ENCODE measurements around the gene SPCS2. TPM values are rescaled to one million over a fixed set of nuclear protein-coding genes. Genes with fewer than 3 reads are reported as not detected.

SPCS2 gene
- polyA plus RNA-seq, 1 donor from 2014 or later = 84.7 TPM

DNA sequence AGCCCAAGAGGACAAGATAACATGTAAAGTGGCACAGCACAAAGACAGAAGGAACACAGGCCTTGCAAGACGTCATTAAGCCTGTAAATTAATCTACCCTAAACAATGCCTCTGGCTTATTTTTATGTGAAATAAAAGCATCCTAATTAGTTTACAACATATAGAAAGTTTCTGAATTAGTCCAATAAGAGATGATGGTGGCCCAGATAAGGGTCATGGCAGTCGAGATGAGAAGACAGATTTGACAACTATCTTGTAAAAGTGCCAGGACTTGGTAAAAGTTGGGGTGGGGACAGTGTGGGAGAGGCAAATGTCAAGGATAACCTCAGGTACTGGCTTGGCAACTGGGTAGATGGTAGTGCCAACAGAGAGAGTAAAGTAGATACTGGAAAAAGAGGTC is 13.8 kb upstream of the SPCS2 start:
- Histone ChIP-seq H3F3A (ENCODE audit: insufficient read depth, low read length, poor library complexity, severe bottlenecking) (no peaks in the 10 kb centered on the region), H4K20me1 (ENCODE audit: insufficient read depth) (no peaks in the 10 kb centered on the region), H3K4me2 (ENCODE audit: low read length) (no peak overlapping the region), H2AFZ (ENCODE audit: low read depth, low read length) (no peak overlapping the region), H3K4me3 (ENCODE audit: low read length) (no peak overlapping the region), H3K36me3 (ENCODE audit: insufficient read depth, low read length) (no peaks in the 10 kb centered on the region), H3K27ac (ENCODE audit: low read length) (no peak overlapping the region), H3K79me2 (replicated peaks; ENCODE audit: insufficient read depth, low read length) (no peaks in the 10 kb centered on the region), H3K9ac (ENCODE audit: low read length) (no peak overlapping the region), H3K9me2 (ENCODE audit: insufficient read depth, low read length) (no peaks in the 10 kb centered on the region), H3K9me3 (ENCODE audit: low read length) (no peaks in the 10 kb centered on the region), H3K27me3 (ENCODE audit: insufficient read depth, low read depth, low read length) (no peaks in the 10 kb centered on the region)
- TF ChIP-seq EZH2 (IDR thresholded peaks at IDR 0.05; ENCODE audit: borderline replicate concordance, insufficient read depth, low read length, poor library complexity, severe bottlenecking) = no peak
- no peak for TF ChIP-seq MXI1 (conservative IDR thresholded peaks at IDR 0.05; ENCODE audit: poor library complexity, severe bottlenecking)
- no peak for TF ChIP-seq RAD21 (conservative IDR thresholded peaks at IDR 0.05)
- TF ChIP-seq, protein P1, sequence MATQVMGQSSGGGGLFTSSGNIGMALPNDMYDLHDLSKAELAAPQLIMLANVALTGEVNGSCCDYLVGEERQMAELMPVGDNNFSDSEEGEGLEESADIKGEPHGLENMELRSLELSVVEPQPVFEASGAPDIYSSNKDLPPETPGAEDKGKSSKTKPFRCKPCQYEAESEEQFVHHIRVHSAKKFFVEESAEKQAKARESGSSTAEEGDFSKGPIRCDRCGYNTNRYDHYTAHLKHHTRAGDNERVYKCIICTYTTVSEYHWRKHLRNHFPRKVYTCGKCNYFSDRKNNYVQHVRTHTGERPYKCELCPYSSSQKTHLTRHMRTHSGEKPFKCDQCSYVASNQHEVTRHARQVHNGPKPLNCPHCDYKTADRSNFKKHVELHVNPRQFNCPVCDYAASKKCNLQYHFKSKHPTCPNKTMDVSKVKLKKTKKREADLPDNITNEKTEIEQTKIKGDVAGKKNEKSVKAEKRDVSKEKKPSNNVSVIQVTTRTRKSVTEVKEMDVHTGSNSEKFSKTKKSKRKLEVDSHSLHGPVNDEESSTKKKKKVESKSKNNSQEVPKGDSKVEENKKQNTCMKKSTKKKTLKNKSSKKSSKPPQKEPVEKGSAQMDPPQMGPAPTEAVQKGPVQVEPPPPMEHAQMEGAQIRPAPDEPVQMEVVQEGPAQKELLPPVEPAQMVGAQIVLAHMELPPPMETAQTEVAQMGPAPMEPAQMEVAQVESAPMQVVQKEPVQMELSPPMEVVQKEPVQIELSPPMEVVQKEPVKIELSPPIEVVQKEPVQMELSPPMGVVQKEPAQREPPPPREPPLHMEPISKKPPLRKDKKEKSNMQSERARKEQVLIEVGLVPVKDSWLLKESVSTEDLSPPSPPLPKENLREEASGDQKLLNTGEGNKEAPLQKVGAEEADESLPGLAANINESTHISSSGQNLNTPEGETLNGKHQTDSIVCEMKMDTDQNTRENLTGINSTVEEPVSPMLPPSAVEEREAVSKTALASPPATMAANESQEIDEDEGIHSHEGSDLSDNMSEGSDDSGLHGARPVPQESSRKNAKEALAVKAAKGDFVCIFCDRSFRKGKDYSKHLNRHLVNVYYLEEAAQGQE (IDR thresholded peaks at IDR 0.05; ENCODE audit: borderline replicate concordance) = no peak
- TF ChIP-seq, protein P2, sequence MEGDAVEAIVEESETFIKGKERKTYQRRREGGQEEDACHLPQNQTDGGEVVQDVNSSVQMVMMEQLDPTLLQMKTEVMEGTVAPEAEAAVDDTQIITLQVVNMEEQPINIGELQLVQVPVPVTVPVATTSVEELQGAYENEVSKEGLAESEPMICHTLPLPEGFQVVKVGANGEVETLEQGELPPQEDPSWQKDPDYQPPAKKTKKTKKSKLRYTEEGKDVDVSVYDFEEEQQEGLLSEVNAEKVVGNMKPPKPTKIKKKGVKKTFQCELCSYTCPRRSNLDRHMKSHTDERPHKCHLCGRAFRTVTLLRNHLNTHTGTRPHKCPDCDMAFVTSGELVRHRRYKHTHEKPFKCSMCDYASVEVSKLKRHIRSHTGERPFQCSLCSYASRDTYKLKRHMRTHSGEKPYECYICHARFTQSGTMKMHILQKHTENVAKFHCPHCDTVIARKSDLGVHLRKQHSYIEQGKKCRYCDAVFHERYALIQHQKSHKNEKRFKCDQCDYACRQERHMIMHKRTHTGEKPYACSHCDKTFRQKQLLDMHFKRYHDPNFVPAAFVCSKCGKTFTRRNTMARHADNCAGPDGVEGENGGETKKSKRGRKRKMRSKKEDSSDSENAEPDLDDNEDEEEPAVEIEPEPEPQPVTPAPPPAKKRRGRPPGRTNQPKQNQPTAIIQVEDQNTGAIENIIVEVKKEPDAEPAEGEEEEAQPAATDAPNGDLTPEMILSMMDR (IDR thresholded peaks at IDR 0.05; ENCODE audit: poor library complexity, severe bottlenecking) = no peak
- no peak for TF ChIP-seq EP300 (conservative IDR thresholded peaks at IDR 0.05; ENCODE audit: poor library complexity, severe bottlenecking)
- no peak for TF ChIP-seq SMC3 (conservative IDR thresholded peaks at IDR 0.05; ENCODE audit: poor library complexity)
- no peak for TF ChIP-seq POLR2AphosphoS5 (IDR thresholded peaks at IDR 0.05)
- no peak for TF ChIP-seq TAF1 (IDR thresholded peaks at IDR 0.05; ENCODE audit: low read depth)

DNA sequence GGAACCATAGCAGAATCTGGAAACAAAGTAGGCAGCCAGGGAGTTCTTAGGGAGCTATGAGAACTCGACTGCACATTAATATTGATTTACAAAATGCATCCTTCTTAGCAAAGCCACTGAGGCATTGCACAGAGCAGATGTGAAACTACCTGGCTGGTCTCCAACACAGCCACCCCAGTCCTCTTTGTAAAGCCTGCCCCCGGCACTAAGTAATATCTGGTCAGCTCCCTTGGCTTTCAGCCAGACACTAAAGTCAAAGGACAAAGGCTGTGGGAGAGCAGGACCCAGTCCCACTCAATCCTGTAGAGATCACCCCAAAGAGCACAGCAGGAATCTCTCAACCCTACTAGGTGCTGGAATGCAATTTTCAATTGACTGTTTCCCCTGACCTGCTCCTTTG is 13.0 kb upstream of the SPCS2 start:
- Histone ChIP-seq H3K36me3 (ENCODE audit: insufficient read depth, low read length) (no peaks in the 10 kb centered on the region), H2AFZ (ENCODE audit: low read depth, low read length) (no peak overlapping the region)
- no peak for TF ChIP-seq EP300 (conservative IDR thresholded peaks at IDR 0.05; ENCODE audit: poor library complexity, severe bottlenecking)

DNA sequence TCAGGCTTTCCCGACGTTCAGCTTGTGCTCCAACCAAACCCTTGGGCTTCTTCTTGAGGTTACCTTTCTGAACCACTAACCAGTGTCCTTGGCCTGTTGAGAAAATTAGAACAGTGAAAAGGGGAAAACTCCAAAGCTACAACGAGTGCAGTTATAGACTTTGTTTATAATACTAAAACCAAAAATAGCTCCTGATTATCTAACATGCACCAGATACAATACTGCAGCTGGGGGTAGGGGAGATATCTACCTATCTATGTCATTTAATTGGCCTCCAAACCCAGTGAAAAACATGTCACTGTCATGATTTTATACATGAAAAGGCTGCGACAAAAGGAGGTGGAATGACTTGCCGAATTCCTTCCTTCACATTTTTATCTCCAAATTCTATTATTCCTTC is 12.1 kb upstream of the SPCS2 start:
- Histone ChIP-seq H3K27me3 (ENCODE audit: insufficient read depth, low read depth, low read length) (no peaks in the 10 kb centered on the region), H3K79me2 (replicated peaks; ENCODE audit: insufficient read depth, low read length) (no peaks in the 10 kb centered on the region), H3K4me2 (ENCODE audit: low read length) (no peak overlapping the region), H3K9ac (ENCODE audit: low read length) (no peak overlapping the region), H3K36me3 (ENCODE audit: insufficient read depth, low read length) (no peaks in the 10 kb centered on the region), H2AFZ (ENCODE audit: low read depth, low read length) (no peak overlapping the region), H3K9me3 (ENCODE audit: low read length) (no peaks in the 10 kb centered on the region), H3K9me2 (ENCODE audit: insufficient read depth, low read length) (no peaks in the 10 kb centered on the region), H3K4me3 (ENCODE audit: low read length) (no peak overlapping the region), H3K27ac (ENCODE audit: low read length) (no peak overlapping the region), H4K20me1 (ENCODE audit: insufficient read depth) (no peaks in the 10 kb centered on the region), H3F3A (ENCODE audit: insufficient read depth, low read length, poor library complexity, severe bottlenecking) (no peaks in the 10 kb centered on the region)
- TF ChIP-seq TAF1 (IDR thresholded peaks at IDR 0.05; ENCODE audit: low read depth) = no peak
- no peak for TF ChIP-seq EZH2 (IDR thresholded peaks at IDR 0.05; ENCODE audit: borderline replicate concordance, insufficient read depth, low read length, poor library complexity, severe bottlenecking)
- TF ChIP-seq EP300 (conservative IDR thresholded peaks at IDR 0.05; ENCODE audit: poor library complexity, severe bottlenecking) = no peak
- TF ChIP-seq, protein P2 (IDR thresholded peaks at IDR 0.05; ENCODE audit: poor library complexity, severe bottlenecking) = no peak
- no peak for TF ChIP-seq SMC3 (conservative IDR thresholded peaks at IDR 0.05; ENCODE audit: poor library complexity)
- no peak for TF ChIP-seq RAD21 (conservative IDR thresholded peaks at IDR 0.05)
- TF ChIP-seq MXI1 (conservative IDR thresholded peaks at IDR 0.05; ENCODE audit: poor library complexity, severe bottlenecking) = no peak
- no peak for TF ChIP-seq POLR2AphosphoS5 (IDR thresholded peaks at IDR 0.05)
- TF ChIP-seq, protein P1 (IDR thresholded peaks at IDR 0.05; ENCODE audit: borderline replicate concordance) = no peak

More for the DNA sequence above, 13.0 kb upstream of the SPCS2 start:
- Histone ChIP-seq H3K27ac (ENCODE audit: low read length) (no peak overlapping the region), H3K4me2 (ENCODE audit: low read length) (no peak overlapping the region), H3K9ac (ENCODE audit: low read length) (no peak overlapping the region), H3K4me3 (ENCODE audit: low read length) (no peak overlapping the region), H3K9me3 (ENCODE audit: low read length) (no peaks in the 10 kb centered on the region), H3K79me2 (replicated peaks; ENCODE audit: insufficient read depth, low read length) (no peaks in the 10 kb centered on the region), H3K27me3 (ENCODE audit: insufficient read depth, low read depth, low read length) (no peaks in the 10 kb centered on the region), H3K9me2 (ENCODE audit: insufficient read depth, low read length) (no peaks in the 10 kb centered on the region), H4K20me1 (ENCODE audit: insufficient read depth) (no peaks in the 10 kb centered on the region), H3F3A (ENCODE audit: insufficient read depth, low read length, poor library complexity, severe bottlenecking) (no peaks in the 10 kb centered on the region)

Data from neural cell (in vitro differentiated cells).